ENCODE data around the gene DDX18. TPM values are rescaled to one million over a fixed set of nuclear protein-coding genes. Genes with fewer than 3 reads are reported as not detected.

Gene DDX18
- polyA plus RNA-seq, 1 donor (not counting 4 experiments of a cell fraction or from before 2014, with no cell fraction given), result 73.4 TPM

DNA sequence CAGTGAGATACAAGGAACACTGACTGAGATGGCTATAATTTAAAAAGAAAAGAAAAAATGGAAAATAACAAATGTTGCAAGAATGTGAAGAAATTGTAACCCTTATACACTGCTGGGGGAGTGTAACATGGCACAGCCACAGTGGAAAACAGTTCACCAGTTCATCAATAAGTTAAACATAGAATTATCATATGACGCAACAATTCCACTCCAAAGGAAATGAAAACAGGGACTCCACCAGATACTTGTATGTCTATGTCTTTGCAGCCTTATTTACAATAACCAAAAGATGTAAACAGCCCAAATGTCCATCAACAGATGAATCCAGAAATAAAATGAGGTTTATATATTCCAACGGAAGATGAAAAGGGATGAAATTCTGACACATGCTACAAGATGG is 30.8 kb downstream of the DDX18 start:
- Histone ChIP-seq H3K27ac (ENCODE audit: control insufficient read depth, insufficient read depth, low read length) (no peak overlapping the region), H4K20me1 (ENCODE audit: control insufficient read depth, extremely low read depth, insufficient read depth, low read length) (no peaks in the 10 kb centered on the region), H2AFZ (ENCODE audit: control insufficient read depth, low read length) (no peak overlapping the region), H3K9ac (ENCODE audit: control insufficient read depth, extremely low read depth, insufficient read depth, low read length) (no peak overlapping the region), H3K9me3 (ENCODE audit: control insufficient read depth, low read depth, low read length) (no peaks in the 10 kb centered on the region), H3K4me1 (ENCODE audit: control insufficient read depth, extremely low read depth, insufficient read depth, low read length) (no peaks in the 10 kb centered on the region), H3K4me3 (ENCODE audit: control insufficient read depth in 2 of 3, extremely low read depth in 1 of 3, insufficient read depth in 2 of 3, low read depth in 1 of 3, low read length in 3 of 3) (no peak overlapping the region), H3K9me1 (ENCODE audit: control insufficient read depth, extremely low read depth, insufficient read depth, low read length) (no peaks in the 10 kb centered on the region), H3K27me3 (ENCODE audit: control insufficient read depth, extremely low read depth, insufficient read depth, low read length) (peaks cover 16% of the 10 kb centered on the region), H3K4me2 (ENCODE audit: control insufficient read depth, extremely low read depth, insufficient read depth, low read depth, low read length) (no peak overlapping the region), H3K79me2 (ENCODE audit: control insufficient read depth, insufficient read depth, low read length) (no peaks in the 10 kb centered on the region), H3K36me3 (ENCODE audit: control insufficient read depth in 2 of 2, extremely low read depth in 1 of 2, insufficient read depth in 2 of 2, low read length in 2 of 2) (no peaks in the 10 kb centered on the region)
- no peak for FAIRE-seq
- no peak for DNase-seq (ENCODE audit: low read depth, low spot score)
- no peak for TF ChIP-seq EZH2 (IDR thresholded peaks at IDR 0.05; ENCODE audit: low read length)
- TF ChIP-seq, protein P1, sequence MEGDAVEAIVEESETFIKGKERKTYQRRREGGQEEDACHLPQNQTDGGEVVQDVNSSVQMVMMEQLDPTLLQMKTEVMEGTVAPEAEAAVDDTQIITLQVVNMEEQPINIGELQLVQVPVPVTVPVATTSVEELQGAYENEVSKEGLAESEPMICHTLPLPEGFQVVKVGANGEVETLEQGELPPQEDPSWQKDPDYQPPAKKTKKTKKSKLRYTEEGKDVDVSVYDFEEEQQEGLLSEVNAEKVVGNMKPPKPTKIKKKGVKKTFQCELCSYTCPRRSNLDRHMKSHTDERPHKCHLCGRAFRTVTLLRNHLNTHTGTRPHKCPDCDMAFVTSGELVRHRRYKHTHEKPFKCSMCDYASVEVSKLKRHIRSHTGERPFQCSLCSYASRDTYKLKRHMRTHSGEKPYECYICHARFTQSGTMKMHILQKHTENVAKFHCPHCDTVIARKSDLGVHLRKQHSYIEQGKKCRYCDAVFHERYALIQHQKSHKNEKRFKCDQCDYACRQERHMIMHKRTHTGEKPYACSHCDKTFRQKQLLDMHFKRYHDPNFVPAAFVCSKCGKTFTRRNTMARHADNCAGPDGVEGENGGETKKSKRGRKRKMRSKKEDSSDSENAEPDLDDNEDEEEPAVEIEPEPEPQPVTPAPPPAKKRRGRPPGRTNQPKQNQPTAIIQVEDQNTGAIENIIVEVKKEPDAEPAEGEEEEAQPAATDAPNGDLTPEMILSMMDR (optimal IDR thresholded peaks at IDR 0.05 in 1 of 3, IDR thresholded peaks at IDR 0.05 in 1 of 3, conservative IDR thresholded peaks at IDR 0.05 in 1 of 3; ENCODE audit: extremely low read depth in 1 of 3, insufficient read depth in 2 of 3, low read length in 3 of 3), result no peak
- dilution Hi-C loops (cut with MboI; ENCODE audit: extremely low pct_ligation_motif_present, low sequenced_read_pairs), result no loop called here

DNA sequence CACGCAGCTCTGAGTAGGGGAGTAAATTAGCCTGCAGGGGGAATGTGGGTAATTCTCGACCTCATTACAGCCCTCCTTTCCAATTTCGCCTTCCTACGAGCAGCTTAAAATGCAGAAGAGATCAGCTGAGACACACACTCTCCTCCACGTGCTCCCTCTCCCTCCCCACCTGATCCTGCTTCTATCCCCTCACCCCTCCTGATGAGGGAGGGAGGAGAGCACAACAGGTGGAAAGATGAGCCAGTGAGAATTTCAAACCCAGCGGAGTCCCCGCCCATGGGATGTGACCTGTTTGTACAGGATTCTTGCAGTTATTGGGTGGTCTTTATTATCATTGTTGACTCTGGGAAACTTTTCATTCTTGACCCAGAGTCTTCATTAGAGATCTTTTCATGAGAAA is 35.5 kb downstream of the DDX18 start:
- dilution Hi-C loops (cut with MboI; ENCODE audit: extremely low pct_ligation_motif_present, low sequenced_read_pairs), result no loop called here
- H3K36me3 ChIP-seq (ENCODE audit: control insufficient read depth in 2 of 2, extremely low read depth in 1 of 2, insufficient read depth in 2 of 2, low read length in 2 of 2), result no peaks in the 10 kb centered on the region
- H3K4me1 ChIP-seq (ENCODE audit: control insufficient read depth, extremely low read depth, insufficient read depth, low read length), result no peaks in the 10 kb centered on the region
- no peak for TF ChIP-seq EZH2 (IDR thresholded peaks at IDR 0.05; ENCODE audit: low read length)
- TF ChIP-seq, protein P1 (optimal IDR thresholded peaks at IDR 0.05 in 1 of 3, IDR thresholded peaks at IDR 0.05 in 1 of 3, conservative IDR thresholded peaks at IDR 0.05 in 1 of 3; ENCODE audit: extremely low read depth in 1 of 3, insufficient read depth in 2 of 3, low read length in 3 of 3), result no peak
- no peak overlapping the region for H3K4me2 ChIP-seq (ENCODE audit: control insufficient read depth, extremely low read depth, insufficient read depth, low read depth, low read length)
- H3K9me1 ChIP-seq (ENCODE audit: control insufficient read depth, extremely low read depth, insufficient read depth, low read length), result no peaks in the 10 kb centered on the region
- no peaks in the 10 kb centered on the region for H3K79me2 ChIP-seq (ENCODE audit: control insufficient read depth, insufficient read depth, low read length)
- no peaks in the 10 kb centered on the region for H4K20me1 ChIP-seq (ENCODE audit: control insufficient read depth, extremely low read depth, insufficient read depth, low read length)
- H3K4me3 ChIP-seq (ENCODE audit: control insufficient read depth in 2 of 3, extremely low read depth in 1 of 3, insufficient read depth in 2 of 3, low read depth in 1 of 3, low read length in 3 of 3), result no peak overlapping the region
- DNase-seq (ENCODE audit: low read depth, low spot score) (no peak), FAIRE-seq (no peak)
- H3K9me3 ChIP-seq (ENCODE audit: control insufficient read depth, low read depth, low read length), result no peaks in the 10 kb centered on the region
- no peak overlapping the region for H2AFZ ChIP-seq (ENCODE audit: control insufficient read depth, low read length)
- H3K27ac ChIP-seq (ENCODE audit: control insufficient read depth, insufficient read depth, low read length), result no peak overlapping the region
- peaks cover 19% of the 10 kb centered on the region for H3K27me3 ChIP-seq (ENCODE audit: control insufficient read depth, extremely low read depth, insufficient read depth, low read length)
- no peak overlapping the region for H3K9ac ChIP-seq (ENCODE audit: control insufficient read depth, extremely low read depth, insufficient read depth, low read length)

All from keratinocyte (primary cell).